ACC112 (cell line): ENCODE results near the gene OSGIN1.

Experiments
- H2AFZ ChIP-seq: fragments of 200-600 bp; sonication (generic); one replicate; pipeline ENCODE4 v1.6.0; 2017; ENCODE audit warnings: antibody characterized with exemption, low read length; ENCODE audit not compliant: unreplicated experiment
- H3K27ac ChIP-seq: fragments of 200-600 bp; sonication (generic); 2 replicates; pipeline ENCODE4 v1.5.1; 2014; ENCODE audit warnings: low read depth, mild to moderate bottlenecking, antibody characterized with exemption, low read length, moderate library complexity
- H3K27me3 ChIP-seq: fragments of 200-600 bp; sonication (generic); 2 replicates; pipeline ENCODE4 v1.6.1; 2014; ENCODE audit warnings: mild to moderate bottlenecking, antibody characterized with exemption, low read length, moderate library complexity, mixed read lengths; ENCODE audit not compliant: insufficient read depth
- H3K36me3 ChIP-seq: fragments of 200-600 bp; sonication (generic); 2 replicates; pipeline ENCODE4 v1.6.1; 2016; ENCODE audit warnings: mild to moderate bottlenecking, antibody characterized with exemption, low read length, moderate library complexity, mixed read lengths; ENCODE audit not compliant: insufficient read depth
- H3K4me1 ChIP-seq: fragments of 200-600 bp; sonication (generic); one replicate; pipeline ENCODE4 v1.6.1; 2016; ENCODE audit warnings: low read length, mixed read lengths; ENCODE audit not compliant: insufficient read depth, unreplicated experiment, control insufficient read depth
- H3K4me3 ChIP-seq: fragments of 200-600 bp; sonication (generic); 2 replicates; pipeline ENCODE4 v1.5.1; 2014; ENCODE audit warnings: mild to moderate bottlenecking, low read depth, low read length
- H3K79me2 ChIP-seq: fragments of 200-600 bp; sonication (generic); one replicate; pipeline ENCODE4 v1.6.0; 2016; ENCODE audit warnings: low read length; ENCODE audit not compliant: control insufficient read depth, unreplicated experiment, insufficient read depth

The OSGIN1 gene

GRCh38 chr16:83995754-83996153 is 42.7 kb downstream of the OSGIN1 start:
- Histone ChIP-seq H3K4me3 (no peak overlapping the region), H3K27ac (no peak overlapping the region), H3K79me2 (no peaks in the 10 kb centered on the region), H3K36me3 (no peaks in the 10 kb centered on the region), H3K27me3 (no peaks in the 10 kb centered on the region), H3K4me1 (peaks cover 30% of the 10 kb centered on the region), H2AFZ (no peak overlapping the region)

- Histone ChIP-seq H3K4me1 (peaks cover 30% of the 10 kb centered on the region), H2AFZ (no peak overlapping the region), H3K36me3 (no peaks in the 10 kb centered on the region), H3K27me3 (no peaks in the 10 kb centered on the region), H3K79me2 (no peaks in the 10 kb centered on the region), H3K27ac (no peak overlapping the region), H3K4me3 (no peak overlapping the region)
Observed at GRCh38 chr16:83996481-83997252, 43.6 kb downstream of the OSGIN1 start.

GRCh38 chr16:83998091-83998490 is 45.1 kb downstream of the OSGIN1 start:
- Histone ChIP-seq H3K4me3 (no peak overlapping the region), H3K36me3 (no peaks in the 10 kb centered on the region)

GRCh38 chr16:84000989-84001642 is 48.1 kb downstream of the OSGIN1 start:
- Histone ChIP-seq H3K4me1 (no peaks in the 10 kb centered on the region), H3K36me3 (no peaks in the 10 kb centered on the region), H3K79me2 (no peaks in the 10 kb centered on the region), H3K4me3 (no peak overlapping the region), H3K27ac (no peak overlapping the region), H2AFZ (no peak overlapping the region), H3K27me3 (0 out of 2 replicates have a peak, but pooled peaks cover 4% of the 10 kb centered on the region)

More at GRCh38 chr16:83998091-83998490, 45.1 kb downstream of the OSGIN1 start:
- no peak overlapping the region for H3K27ac ChIP-seq
- H3K79me2 ChIP-seq: no peaks in the 10 kb centered on the region
- H3K4me1 ChIP-seq: peaks cover 23% of the 10 kb centered on the region
- no peak overlapping the region for H2AFZ ChIP-seq
- no peaks in the 10 kb centered on the region for H3K27me3 ChIP-seq

- Histone ChIP-seq H3K79me2 (no peaks in the 10 kb centered on the region), H3K27ac (no peak overlapping the region), H3K4me1 (no peaks in the 10 kb centered on the region), H3K4me3 (no peak overlapping the region), H3K27me3 (0 out of 2 replicates have a peak, but pooled peaks cover 4% of the 10 kb centered on the region), H2AFZ (no peak overlapping the region), H3K36me3 (no peaks in the 10 kb centered on the region)
Observed at GRCh38 chr16:84001726-84002125, 48.7 kb downstream of the OSGIN1 start.

- Histone ChIP-seq H2AFZ (no peak overlapping the region), H3K4me1 (no peaks in the 10 kb centered on the region), H3K27ac (no peak overlapping the region), H3K4me3 (no peak overlapping the region), H3K79me2 (no peaks in the 10 kb centered on the region), H3K36me3 (no peaks in the 10 kb centered on the region), H3K27me3 (0 out of 2 replicates have a peak, but pooled peaks cover 4% of the 10 kb centered on the region)
Observed at GRCh38 chr16:84003038-84003437, 50.0 kb downstream of the OSGIN1 start.

GRCh38 chr16:84004442-84004841 is 51.4 kb downstream of the OSGIN1 start:
- H2AFZ ChIP-seq: no peak overlapping the region
- H3K4me3 ChIP-seq: no peak overlapping the region
- H3K4me1 ChIP-seq: no peaks in the 10 kb centered on the region
- H3K36me3 ChIP-seq: no peaks in the 10 kb centered on the region
- H3K27ac ChIP-seq: no peak overlapping the region
- 0 out of 2 replicates have a peak, but pooled peaks cover 4% of the 10 kb centered on the region for H3K27me3 ChIP-seq
- H3K79me2 ChIP-seq: no peaks in the 10 kb centered on the region

- H3K79me2 ChIP-seq: no peaks in the 10 kb centered on the region
- H3K36me3 ChIP-seq: no peaks in the 10 kb centered on the region
- H2AFZ ChIP-seq: no peak overlapping the region
- no peak overlapping the region for H3K27ac ChIP-seq
- no peaks in the 10 kb centered on the region for H3K4me1 ChIP-seq
- no peak overlapping the region for H3K4me3 ChIP-seq
- H3K27me3 ChIP-seq: 0 out of 2 replicates have a peak, but pooled peaks cover 4% of the 10 kb centered on the region
Observed at GRCh38 chr16:84005391-84005790, 52.4 kb downstream of the OSGIN1 start.

GRCh38 chr16:84007520-84007919 is 54.5 kb downstream of the OSGIN1 start:
- Histone ChIP-seq H2AFZ (no peak overlapping the region), H3K79me2 (no peaks in the 10 kb centered on the region), H3K36me3 (no peaks in the 10 kb centered on the region), H3K27me3 (0 out of 2 replicates have a peak, but pooled peaks cover 4% of the 10 kb centered on the region), H3K27ac (no peak overlapping the region), H3K4me3 (no peak overlapping the region), H3K4me1 (no peaks in the 10 kb centered on the region)

GRCh38 chr16:84007965-84008364 is 54.9 kb downstream of the OSGIN1 start:
- H3K4me1 ChIP-seq: no peaks in the 10 kb centered on the region
- H3K27ac ChIP-seq: no peak overlapping the region
- 0 out of 2 replicates have a peak, but pooled peaks cover 4% of the 10 kb centered on the region for H3K27me3 ChIP-seq
- H3K36me3 ChIP-seq: no peaks in the 10 kb centered on the region
- H3K4me3 ChIP-seq: no peak overlapping the region
- H2AFZ ChIP-seq: no peak overlapping the region
- H3K79me2 ChIP-seq: no peaks in the 10 kb centered on the region

GRCh38 chr16:84009282-84009681 is 56.2 kb downstream of the OSGIN1 start:
- Histone ChIP-seq H3K27me3 (0 out of 2 replicates have a peak, but pooled peaks cover 4% of the 10 kb centered on the region), H2AFZ (no peak overlapping the region), H3K27ac (no peak overlapping the region), H3K79me2 (no peaks in the 10 kb centered on the region), H3K36me3 (no peaks in the 10 kb centered on the region), H3K4me3 (no peak overlapping the region), H3K4me1 (no peaks in the 10 kb centered on the region)
